Mucosa of descending colon (tissue), 3 donors: ENCODE results near the gene ABCF2. TPM values are rescaled to one million over a fixed set of nuclear protein-coding genes. Genes with fewer than 3 reads are reported as not detected.

ENCODE experiments used
- ATAC-seq: fragments of 200-7000 bp; cut with Tn5 transposase; one replicate; pipeline ENCODE4 v1.9.1; 2020; ENCODE audit warnings: mild to moderate bottlenecking, moderate library complexity
- DNase-seq, 3 donors: peaks; one replicate each; pipeline ENCODE4 v3.0.0-alpha.2; 2020
- H3K36me3 ChIP-seq: fragments of 200-600 bp; one replicate; pipeline ENCODE4 v1.8.0; 2021; ENCODE audit warnings: low read depth, mild to moderate bottlenecking
- H3K4me1 ChIP-seq: fragments of 200-600 bp; one replicate; pipeline ENCODE4 v1.8.0; 2021; ENCODE audit warnings: low read depth, mild to moderate bottlenecking
- H3K4me3 ChIP-seq: fragments of 200-600 bp; one replicate; pipeline ENCODE4 v1.8.0; 2021; ENCODE audit warnings: mild to moderate bottlenecking
- H3K9me3 ChIP-seq: fragments of 200-600 bp; one replicate; pipeline ENCODE4 v1.8.0; 2021; ENCODE audit warnings: mild to moderate bottlenecking
- CTCF ChIP-seq: fragments of 200-600 bp; IDR thresholded peaks from one replicate; pipeline ENCODE4 v1.8.0; 2022; ENCODE audit warnings: antibody characterized with exemption, mild to moderate bottlenecking
- intact Hi-C, 2 donors: fragments of 100-400 bp; cut with DNase I in 1 of 2; cut with micrococcal nuclease in 1 of 2; formaldehyde crosslinking; loops; one replicate each; pipeline versions ENCODE4 v1.11.0 to v1.11.1; 2022; cut with DNase I, micrococcal nuclease
- total RNA-seq, 3 donors: library from RNA; stranded (reverse); fragmentation: NEBNext Ultra II Directional in 2 of 3; extraction: Animal tissue kit (Norgen Biotek cat#: 25700) in 2 of 3; gene quantifications; one replicate each; pipeline versions ENCODE4 v1.2.1 to v1.2.4, GENCODE V29; 2021 to 2023
- donor health status: DM: no; HTN: no; CAD: no; lungs with moderate emphysema.
- donor health status: DM: no; HTN: no; CAD: no.
- donor health status: DM: no; HTN: yes; CAD: no.

The ABCF2 gene
- total RNA-seq, 3 donors from 2014 or later: 27.0 to 36.4 (median 28.4) TPM

- DNase-seq (no peak), ATAC-seq (no peak)
- Histone ChIP-seq H3K9me3 (no peaks in the 10 kb centered on the region), H3K36me3 (no peaks in the 10 kb centered on the region), H3K4me3 (no peak overlapping the region), H3K4me1 (no peaks in the 10 kb centered on the region)
- TF ChIP-seq CTCF: no peak
- intact Hi-C loops: no loop called here
These were observed 46.8 kb upstream of the ABCF2 start for GRCh38 chr7:151273651-151274390.

GRCh38 chr7:151272877-151273276 is 45.9 kb upstream of the ABCF2 start:
- TF ChIP-seq CTCF: no peak
- Histone ChIP-seq H3K4me1 (no peaks in the 10 kb centered on the region), H3K36me3 (no peaks in the 10 kb centered on the region), H3K4me3 (no peak overlapping the region), H3K9me3 (no peaks in the 10 kb centered on the region)
- DNase-seq (no peak), ATAC-seq (no peak)
- intact Hi-C loops: no loop called here

- TF ChIP-seq CTCF: no peak
- no peaks in the 10 kb centered on the region for H3K36me3 ChIP-seq
- no peaks in the 10 kb centered on the region for H3K9me3 ChIP-seq
- no peak overlapping the region for H3K4me3 ChIP-seq
- intact Hi-C loops: no loop called here
- ATAC-seq (no peak), DNase-seq (no peak)
- H3K4me1 ChIP-seq: no peaks in the 10 kb centered on the region
These were observed 45.4 kb upstream of the ABCF2 start for GRCh38 chr7:151272405-151272804.

GRCh38 chr7:151271699-151272355 is 44.8 kb upstream of the ABCF2 start:
- no peaks in the 10 kb centered on the region for H3K9me3 ChIP-seq
- no peaks in the 10 kb centered on the region for H3K36me3 ChIP-seq
- DNase-seq (peak in 1 of 3 donors; percentile 51), ATAC-seq (peak; percentile 67)
- no peaks in the 10 kb centered on the region for H3K4me1 ChIP-seq
- TF ChIP-seq CTCF: no peak
- intact Hi-C loops: no loop called here
- no peak overlapping the region for H3K4me3 ChIP-seq

- ATAC-seq (no peak), DNase-seq (no peak)
- H3K36me3 ChIP-seq: no peaks in the 10 kb centered on the region
- no peak overlapping the region for H3K4me3 ChIP-seq
- no peaks in the 10 kb centered on the region for H3K4me1 ChIP-seq
- H3K9me3 ChIP-seq: no peaks in the 10 kb centered on the region
- TF ChIP-seq CTCF: no peak
- intact Hi-C loops: no loop called here
These were observed 42.5 kb upstream of the ABCF2 start for GRCh38 chr7:151269511-151269910.
